GM21423 (cell line): ENCODE measurements around the gene ZNF326.

Experiments
- ATAC-seq: cut with Tn5 transposase; IDR thresholded peaks from one replicate; pipeline ENCODE4 v1.9.1; 2021; ENCODE audit warnings: mild to moderate bottlenecking, moderate library complexity; ENCODE audit not compliant: unreplicated experiment

The ZNF326 gene

DNA sequence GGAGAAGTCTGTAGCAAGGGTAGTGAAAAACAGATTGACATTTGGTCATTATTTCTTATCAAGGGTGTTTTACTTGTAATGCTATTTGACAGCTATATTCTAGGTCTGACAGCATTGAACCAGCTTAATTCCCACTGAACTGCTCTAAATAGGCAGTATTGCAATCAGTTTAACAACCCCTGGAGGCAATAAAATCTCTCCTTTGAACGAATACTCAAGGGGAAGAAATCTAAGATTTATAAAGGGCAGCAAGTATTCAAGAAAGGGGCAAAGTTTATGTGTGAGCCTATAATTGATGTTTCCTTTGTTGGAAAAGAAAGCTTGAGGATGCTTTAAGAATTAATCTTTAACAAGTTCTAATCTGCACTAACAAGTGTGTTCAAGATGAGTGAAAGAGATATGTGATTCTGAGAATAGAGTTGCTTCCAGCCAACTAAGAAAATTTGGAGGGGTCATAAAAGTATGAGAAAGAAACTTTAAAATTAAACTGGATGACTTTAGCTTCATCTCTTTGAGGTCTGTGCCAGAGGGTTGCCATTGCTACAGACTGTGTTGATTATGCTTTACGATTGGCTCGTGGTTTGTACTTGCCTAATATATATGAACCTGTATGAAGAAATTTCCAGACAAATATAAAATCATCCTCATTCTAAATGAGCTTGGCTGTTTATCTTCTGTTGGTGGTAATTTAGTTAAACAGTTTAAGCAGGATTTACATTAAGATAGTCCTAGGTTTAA lies 72.5 kb downstream of the ZNF326 start:
- ATAC-seq = no peak

DNA sequence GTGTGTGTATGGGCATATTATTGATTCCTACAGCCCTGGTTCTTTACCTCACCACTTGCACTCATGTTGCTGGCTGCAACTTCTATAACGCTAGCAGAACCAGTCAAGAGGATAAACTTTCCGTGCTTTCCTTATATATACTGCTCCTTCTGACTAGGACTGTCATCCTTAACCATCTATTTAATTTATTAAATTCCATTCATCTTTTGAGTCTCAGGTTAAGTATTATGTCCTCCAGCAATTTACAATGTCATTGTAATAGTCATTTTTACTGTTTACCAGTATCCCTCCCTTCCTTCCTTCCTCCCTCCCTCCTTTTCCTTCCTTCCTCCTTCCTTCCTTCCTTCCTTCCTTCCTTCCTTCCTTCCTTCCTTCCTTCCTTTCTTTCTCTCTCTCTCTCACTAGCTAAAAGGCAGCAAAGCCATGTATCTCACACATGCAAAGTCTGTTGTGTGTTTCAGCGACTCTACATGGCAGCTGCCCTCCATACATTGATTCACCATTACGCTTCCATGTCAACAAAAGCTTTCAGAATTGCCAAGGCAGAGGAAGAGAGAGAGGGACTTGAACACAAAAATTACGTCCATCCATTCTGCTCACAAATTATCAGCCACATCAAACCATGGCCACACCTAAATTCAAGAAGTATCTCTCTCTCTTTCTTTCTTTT lies 73.8 kb downstream of the ZNF326 start:
- no peak for ATAC-seq

DNA sequence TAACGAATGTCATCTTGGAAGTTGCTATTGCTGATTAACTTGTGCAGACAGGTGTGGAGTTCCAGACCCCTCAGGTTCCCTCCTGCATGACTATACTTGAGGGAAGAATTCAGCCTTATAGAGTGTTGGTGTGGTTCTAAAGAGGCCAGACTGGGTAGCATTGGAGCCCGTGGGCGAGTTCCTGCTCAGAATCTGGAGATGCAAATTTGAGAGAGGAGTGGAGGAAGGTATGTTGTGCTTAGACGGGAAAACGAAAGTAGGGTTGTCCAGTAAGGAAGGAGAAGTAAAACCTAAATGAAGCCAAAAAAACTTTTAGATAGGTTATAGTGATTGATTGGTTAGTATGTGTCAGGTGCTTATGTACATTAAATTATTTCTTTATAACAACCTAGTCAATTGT lies 79.2 kb downstream of the ZNF326 start:
- ATAC-seq = no peak

DNA sequence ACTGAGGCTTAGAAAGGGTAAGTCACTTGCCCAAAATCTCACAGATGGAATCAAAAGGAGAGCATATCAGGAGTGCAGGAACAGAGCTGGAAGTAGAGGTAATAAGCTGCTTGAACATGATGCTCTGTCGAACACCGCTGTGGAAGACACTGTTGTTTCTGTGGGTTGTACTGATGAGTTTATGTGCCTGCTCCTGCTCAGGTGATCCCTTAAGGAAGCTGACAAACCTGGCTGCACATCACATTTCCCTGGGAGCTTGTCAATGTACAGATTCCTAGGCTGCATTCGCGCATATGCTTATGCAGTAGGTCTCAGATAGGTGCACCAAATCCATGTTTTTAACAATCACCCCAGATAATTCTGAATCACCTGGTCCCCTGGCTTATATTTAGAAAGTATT lies 79.7 kb downstream of the ZNF326 start:
- no peak for ATAC-seq

DNA sequence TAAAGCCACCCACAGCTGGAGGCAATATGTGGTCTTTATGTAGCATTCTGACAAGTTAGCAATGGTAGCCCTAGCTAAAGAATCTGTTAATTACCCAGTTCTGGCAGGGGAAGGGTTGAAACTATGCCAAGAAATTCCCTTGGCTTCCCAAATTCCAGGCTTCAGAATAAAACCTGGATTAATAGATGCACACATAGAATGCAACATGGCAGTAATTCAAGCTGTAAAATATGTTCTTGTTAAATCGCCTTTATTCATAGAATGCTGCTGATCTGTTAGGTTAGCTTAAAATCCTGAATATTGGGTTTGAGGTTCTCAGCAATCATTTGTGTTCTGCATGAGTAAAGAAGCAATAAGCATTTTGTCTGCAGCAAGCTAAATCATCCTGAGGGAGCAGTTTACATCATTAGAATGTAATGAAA lies 80.1 kb downstream of the ZNF326 start:
- no peak for ATAC-seq

DNA sequence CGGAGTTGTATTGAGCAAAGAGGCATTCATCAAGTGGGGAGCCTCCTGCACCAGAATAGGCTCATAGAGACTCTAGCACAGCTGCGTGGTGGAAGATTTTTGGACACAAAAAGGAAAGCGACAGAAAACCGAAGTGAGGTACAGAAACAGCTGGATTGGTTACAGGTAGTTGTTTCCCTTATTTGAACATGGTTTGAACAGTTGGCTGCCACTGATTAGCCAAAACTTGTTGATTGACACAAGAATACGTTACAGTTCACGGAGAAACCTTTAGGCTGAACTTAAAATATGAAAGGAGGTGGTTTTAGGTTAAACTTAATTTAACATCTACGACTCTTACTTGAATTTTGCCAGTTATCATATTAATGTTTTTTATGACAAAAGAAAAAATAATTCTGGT lies 89.1 kb downstream of the ZNF326 start:
- ATAC-seq = no peak
